B cell (primary cell): ENCODE results near the gene ADCY2.

ENCODE experiments used
- CTCF ChIP-seq: fragments of 200-600 bp; IDR thresholded peaks from one replicate; pipeline ENCODE4 v1.8.0; 2022; ENCODE audit warnings: antibody characterized with exemption, mild to moderate bottlenecking
- EZH2 ChIP-seq: IDR thresholded peaks from 2 replicates; pipeline ENCODE4 v1.6.1; 2012; ENCODE audit warnings: borderline replicate concordance, low read depth, mild to moderate bottlenecking, moderate library complexity, low read length; ENCODE audit not compliant: insufficient read depth, poor library complexity, severe bottlenecking

GRCh38 chr5:7425830-7426229 is 29.9 kb downstream of the ADCY2 start:
- no peak for TF ChIP-seq CTCF
- no peak for TF ChIP-seq EZH2
